ENCODE results near the gene TSPAN5.

Gene TSPAN5

DNA sequence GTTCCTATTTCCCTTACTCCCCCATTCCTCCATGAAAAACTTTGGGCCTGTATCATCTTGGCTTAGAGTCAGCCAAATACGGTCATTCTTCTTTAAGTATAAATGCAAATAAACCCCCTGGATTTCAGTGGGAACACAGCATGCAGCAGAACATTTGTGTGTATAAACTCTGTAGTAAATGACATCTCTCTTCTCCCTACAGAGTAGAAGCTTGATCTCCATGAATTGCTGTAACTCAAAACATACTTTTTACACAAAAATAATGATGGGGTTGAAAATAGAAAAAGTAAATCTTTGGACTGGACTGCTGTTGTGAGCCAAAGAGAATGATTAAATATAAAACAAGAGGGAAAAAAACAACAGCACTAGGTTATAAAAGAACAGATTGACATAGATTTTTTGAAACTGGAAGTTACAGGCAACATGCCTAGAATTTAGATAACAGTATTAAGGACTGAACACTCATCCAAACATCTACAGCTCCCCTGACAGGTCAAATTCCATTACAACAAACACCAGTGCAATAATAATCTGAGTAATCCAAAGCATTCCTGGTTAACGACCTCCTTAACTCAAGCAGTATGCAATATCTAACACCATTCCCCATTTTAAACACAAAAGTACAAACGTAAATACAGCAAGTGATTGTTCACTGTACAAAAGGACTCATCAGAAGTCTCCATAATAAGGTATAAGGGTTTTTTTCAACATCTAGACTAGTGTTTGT is 30.7 kb downstream of the TSPAN5 start:
- TF ChIP-seq, protein P1, sequence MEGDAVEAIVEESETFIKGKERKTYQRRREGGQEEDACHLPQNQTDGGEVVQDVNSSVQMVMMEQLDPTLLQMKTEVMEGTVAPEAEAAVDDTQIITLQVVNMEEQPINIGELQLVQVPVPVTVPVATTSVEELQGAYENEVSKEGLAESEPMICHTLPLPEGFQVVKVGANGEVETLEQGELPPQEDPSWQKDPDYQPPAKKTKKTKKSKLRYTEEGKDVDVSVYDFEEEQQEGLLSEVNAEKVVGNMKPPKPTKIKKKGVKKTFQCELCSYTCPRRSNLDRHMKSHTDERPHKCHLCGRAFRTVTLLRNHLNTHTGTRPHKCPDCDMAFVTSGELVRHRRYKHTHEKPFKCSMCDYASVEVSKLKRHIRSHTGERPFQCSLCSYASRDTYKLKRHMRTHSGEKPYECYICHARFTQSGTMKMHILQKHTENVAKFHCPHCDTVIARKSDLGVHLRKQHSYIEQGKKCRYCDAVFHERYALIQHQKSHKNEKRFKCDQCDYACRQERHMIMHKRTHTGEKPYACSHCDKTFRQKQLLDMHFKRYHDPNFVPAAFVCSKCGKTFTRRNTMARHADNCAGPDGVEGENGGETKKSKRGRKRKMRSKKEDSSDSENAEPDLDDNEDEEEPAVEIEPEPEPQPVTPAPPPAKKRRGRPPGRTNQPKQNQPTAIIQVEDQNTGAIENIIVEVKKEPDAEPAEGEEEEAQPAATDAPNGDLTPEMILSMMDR (IDR thresholded peaks at IDR 0.05; ENCODE audit: insufficient read depth, low read length, poor library complexity, severe bottlenecking) = no peak

DNA sequence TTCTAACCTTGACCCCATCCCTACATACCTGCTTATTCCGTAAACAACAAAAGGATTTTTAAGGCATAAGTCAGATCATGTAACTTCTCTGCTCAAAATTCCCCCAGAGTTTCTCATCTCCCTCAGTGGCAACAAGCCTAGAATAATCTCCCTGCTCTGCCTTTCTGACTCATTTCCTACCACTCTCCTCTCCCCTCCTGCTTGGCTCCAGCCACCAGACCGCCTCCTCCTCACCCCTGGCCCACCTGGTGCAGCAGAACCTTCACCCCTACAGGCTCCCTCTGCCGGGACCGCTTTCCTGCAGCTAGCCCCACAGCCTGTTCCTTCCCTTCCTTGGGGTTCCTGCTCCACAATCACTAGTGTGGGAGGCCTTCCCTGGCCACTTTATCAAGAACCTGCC is 32.1 kb downstream of the TSPAN5 start:
- no peaks in the 10 kb centered on the region for H3K27me3 ChIP-seq (replicated peaks; ENCODE audit: control insufficient read depth, insufficient read depth, low read length)
- no peak for DNase-seq (ENCODE audit: extremely low read depth, insufficient read length)
- no peak overlapping the region for H3K4me3 ChIP-seq (replicated peaks; ENCODE audit: low read depth, low read length)
- TF ChIP-seq, protein P1 (IDR thresholded peaks at IDR 0.05; ENCODE audit: insufficient read depth, low read length, poor library complexity, severe bottlenecking) = no peak
- H3K36me3 ChIP-seq (ENCODE audit: control insufficient read depth, insufficient read depth, low read length) = no peaks in the 10 kb centered on the region

More for the DNA sequence above, 30.7 kb downstream of the TSPAN5 start:
- no peak overlapping the region for H3K4me3 ChIP-seq (replicated peaks; ENCODE audit: low read depth, low read length)
- H3K36me3 ChIP-seq (ENCODE audit: control insufficient read depth, insufficient read depth, low read length) = no peaks in the 10 kb centered on the region
- DNase-seq (ENCODE audit: extremely low read depth, insufficient read length) = no peak
- no peaks in the 10 kb centered on the region for H3K27me3 ChIP-seq (replicated peaks; ENCODE audit: control insufficient read depth, insufficient read depth, low read length)

DNA sequence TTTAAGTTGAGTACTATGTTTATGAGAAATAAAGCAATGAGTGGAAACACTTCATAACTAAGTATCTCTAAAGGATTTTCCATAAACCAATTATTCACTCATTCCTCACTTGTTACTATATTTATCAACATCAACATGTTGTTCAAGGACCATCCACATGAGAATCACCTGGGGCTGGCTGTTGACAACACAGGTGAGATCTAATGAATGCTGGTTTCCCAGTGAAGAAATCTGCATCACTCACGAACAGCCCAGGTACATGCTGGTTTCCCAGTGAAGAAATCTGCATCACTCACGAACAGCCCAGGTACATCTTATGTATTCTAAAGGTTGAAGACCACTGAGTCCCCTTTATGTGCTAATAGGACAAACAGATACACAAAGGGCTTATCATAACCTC is 32.5 kb downstream of the TSPAN5 start:
- TF ChIP-seq, protein P1 (IDR thresholded peaks at IDR 0.05; ENCODE audit: insufficient read depth, low read length, poor library complexity, severe bottlenecking) = no peak
- no peak for DNase-seq (ENCODE audit: extremely low read depth, insufficient read length)
- no peaks in the 10 kb centered on the region for H3K36me3 ChIP-seq (ENCODE audit: control insufficient read depth, insufficient read depth, low read length)
- H3K27me3 ChIP-seq (replicated peaks; ENCODE audit: control insufficient read depth, insufficient read depth, low read length) = no peaks in the 10 kb centered on the region
- no peak overlapping the region for H3K4me3 ChIP-seq (replicated peaks; ENCODE audit: low read depth, low read length)

DNA sequence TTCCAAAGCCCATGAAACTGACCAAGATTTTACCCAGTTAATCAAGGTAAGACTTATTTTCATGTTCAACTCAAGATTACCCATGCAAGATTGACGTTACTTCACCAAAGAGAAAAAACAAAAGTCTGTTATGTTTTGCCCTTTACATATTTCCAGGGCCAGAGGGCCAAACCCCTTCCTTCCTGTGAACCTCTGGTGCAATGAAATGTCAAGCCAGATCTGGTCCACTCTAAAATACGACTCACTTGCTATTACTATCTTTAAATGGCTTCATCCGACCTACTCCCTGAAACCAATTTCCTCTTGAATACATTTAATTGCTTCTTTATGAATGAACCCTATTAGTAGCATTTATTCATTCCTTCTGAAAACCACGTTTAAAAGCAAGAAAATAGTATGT is 33.0 kb downstream of the TSPAN5 start:
- TF ChIP-seq, protein P1 (IDR thresholded peaks at IDR 0.05; ENCODE audit: insufficient read depth, low read length, poor library complexity, severe bottlenecking) = no peak
- no peak overlapping the region for H3K4me3 ChIP-seq (replicated peaks; ENCODE audit: low read depth, low read length)
- DNase-seq (ENCODE audit: extremely low read depth, insufficient read length) = no peak

DNA sequence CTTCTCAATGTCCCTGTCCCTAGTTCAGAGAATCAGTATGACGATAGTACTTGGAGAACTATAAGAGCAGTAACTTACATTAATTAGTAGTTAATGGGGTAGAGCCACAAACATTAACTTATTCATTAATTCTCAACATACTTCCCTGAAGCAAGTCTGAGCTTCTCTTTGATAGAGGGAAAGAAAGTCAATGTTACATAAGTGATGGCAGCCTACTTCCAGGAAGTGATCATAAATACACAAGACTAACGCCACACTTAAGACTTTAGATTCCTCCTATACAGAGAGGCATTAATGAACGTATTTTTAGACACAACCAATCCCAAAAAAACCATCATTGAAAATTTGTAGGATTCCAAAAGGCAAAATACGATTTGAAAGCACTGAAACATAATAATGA is 33.8 kb downstream of the TSPAN5 start:
- no peak for DNase-seq (ENCODE audit: extremely low read depth, insufficient read length)
- H3K4me3 ChIP-seq (replicated peaks; ENCODE audit: low read depth, low read length) = no peak overlapping the region
- no peaks in the 10 kb centered on the region for H3K27me3 ChIP-seq (replicated peaks; ENCODE audit: control insufficient read depth, insufficient read depth, low read length)
- H3K36me3 ChIP-seq (ENCODE audit: control insufficient read depth, insufficient read depth, low read length) = no peaks in the 10 kb centered on the region
- TF ChIP-seq, protein P1 (IDR thresholded peaks at IDR 0.05; ENCODE audit: insufficient read depth, low read length, poor library complexity, severe bottlenecking) = no peak

More for the DNA sequence above, 33.0 kb downstream of the TSPAN5 start:
- Histone ChIP-seq H3K27me3 (replicated peaks; ENCODE audit: control insufficient read depth, insufficient read depth, low read length) (no peaks in the 10 kb centered on the region), H3K36me3 (ENCODE audit: control insufficient read depth, insufficient read depth, low read length) (no peaks in the 10 kb centered on the region)

Data from GM06990 (cell line).